GM12878 (cell line): ENCODE measurements around the gene STAT5A. TPM values are rescaled to one million over a fixed set of nuclear protein-coding genes. Genes with fewer than 3 reads are reported as not detected.
A peak's percentile ranks its signal among the peaks of the same experiment; 100 is the strongest.

Source experiments
- ATAC-seq: fragments of 200-7000 bp; cut with Tn5 transposase; 3 replicates; pipeline ENCODE4 v1.9.1; 2020; ENCODE audit warnings: mild to moderate bottlenecking, moderate library complexity
- BruUV-seq: library from RNA; stranded (reverse); fragments of 400-500 nt; replicated peaks from 2 replicates; lab custom pipeline; 2021; lab: Mats Ljungman, UMichigan
- CTCF ChIA-PET: fragments of 300-600 bp; sonication (Branson Sonifier 250); formaldehyde crosslinking; extraction: SDS; loops from one replicate; lab custom pipeline; 2021; ENCODE audit warnings: inconsistent platforms; lab: Yijun Ruan, JAX
- POLR2A ChIA-PET: fragments of 350-600 bp; formaldehyde crosslinking; extraction: SDS; loops from one replicate; lab custom pipeline; 2021; ENCODE audit warnings: inconsistent platforms; lab: Charles Lee
- RAD21 ChIA-PET: fragments of 300-600 bp; sonication (Branson Sonifier 250); formaldehyde crosslinking; loops from one replicate; lab custom pipeline; 2023; ENCODE audit warnings: antibody characterized with exemption; ENCODE audit not compliant: unreplicated experiment; lab: Charles Lee
- SMC1A ChIA-PET: fragments of 300-600 bp; sonication (Branson Sonifier 250); formaldehyde crosslinking; loops from one replicate; lab custom pipeline; 2023; ENCODE audit not compliant: unreplicated experiment, uncharacterized antibody; lab: Charles Lee
- DNase-seq: peaks from one replicate; pipeline ENCODE4 v3.0.0-alpha.2; 2011; ENCODE audit warnings: low read depth, low spot score
- FAIRE-seq: peaks from 3 replicates; lab custom pipeline; 2011; peaks lifted over from hg19 to GRCh38; lab: Jason Lieb, UNC
- H2AFZ ChIP-seq: 2 replicates; pipeline ENCODE4 v1.6.0; 2011; ENCODE audit warnings: low read depth, low read length, control low read depth; ENCODE audit not compliant: control insufficient read depth
- H3K27ac ChIP-seq: 2 replicates; pipeline ENCODE4 v1.5.1; 2011; ENCODE audit warnings: control low read depth; ENCODE audit not compliant: control insufficient read depth, insufficient read depth
- H3K27me3 ChIP-seq, 2 experiments: replicated peaks in 1 of 2; 2 replicates each; pipeline versions ENCODE4 v1.6.0 to v1.6.1; 2011; ENCODE audit warnings: low read length in 1 of 2; ENCODE audit not compliant: control insufficient read depth in 2 of 2, insufficient read depth in 2 of 2
- H3K36me3 ChIP-seq, 2 experiments: 2 replicates each; pipeline ENCODE4 v1.5.1; 2011; ENCODE audit warnings: low read length in 1 of 2; ENCODE audit not compliant: control insufficient read depth in 2 of 2, insufficient read depth in 2 of 2
- H3K4me1 ChIP-seq: 2 replicates; pipeline ENCODE4 v1.6.1; 2011; ENCODE audit warnings: mild to moderate bottlenecking, low read length, moderate library complexity, mixed read lengths; ENCODE audit not compliant: control insufficient read depth, insufficient read depth
- H3K4me2 ChIP-seq: 2 replicates; pipeline ENCODE4 v1.6.0; 2011; ENCODE audit warnings: control low read depth; ENCODE audit not compliant: control insufficient read depth, insufficient read depth
- H3K4me3 ChIP-seq: fragments of 200-600 bp; sonication (generic); 2 replicates; pipeline ENCODE4 v1.5.1; 2016
- H3K79me2 ChIP-seq: 2 replicates; pipeline ENCODE4 v1.6.0; 2011; ENCODE audit warnings: low read length; ENCODE audit not compliant: control insufficient read depth, insufficient read depth
- H3K9ac ChIP-seq: 2 replicates; pipeline ENCODE4 v1.8.0; 2011; ENCODE audit warnings: low read length, control low read depth, mixed read lengths; ENCODE audit not compliant: control insufficient read depth, insufficient read depth
- H3K9me3 ChIP-seq: replicated peaks from 3 replicates; pipeline ENCODE4 v1.5.1; 2011; ENCODE audit warnings: mild to moderate bottlenecking, low read length; ENCODE audit not compliant: control insufficient read depth, insufficient read depth
- H4K20me1 ChIP-seq: 2 replicates; pipeline ENCODE4 v1.6.0; 2011; ENCODE audit not compliant: control insufficient read depth, insufficient read depth
- CHD1 ChIP-seq: IDR thresholded peaks from 2 replicates; pipeline ENCODE4 v1.6.1; 2012; ENCODE audit warnings: low read depth, low read length, improper control_type of control experiment
- CHD2 ChIP-seq: IDR thresholded peaks from 2 replicates; pipeline ENCODE4 v1.6.1; 2011; ENCODE audit warnings: low read depth, low read length, improper control_type of control experiment, borderline replicate concordance
- DPF2 ChIP-seq: fragments of 450-650 bp; IDR thresholded peaks from 2 replicates; pipeline ENCODE4 v1.6.1; 2017; ENCODE audit warnings: mild to moderate bottlenecking
- E2F8 ChIP-seq: fragments of 450-650 bp; IDR thresholded peaks from 2 replicates; pipeline ENCODE4 v1.6.1; 2018; ENCODE audit warnings: mild to moderate bottlenecking, low read depth, moderate library complexity; ENCODE audit not compliant: partially characterized antibody
- HCFC1 ChIP-seq: fragments of 150-350 bp; IDR thresholded peaks from 2 replicates; pipeline ENCODE4 v1.6.1; 2014; ENCODE audit warnings: low read length
- MEF2A ChIP-seq: IDR thresholded peaks from 2 replicates; pipeline ENCODE4 v1.6.1; 2011; ENCODE audit warnings: low read depth, mild to moderate bottlenecking, low read length, moderate library complexity; ENCODE audit not compliant: insufficient read depth
- MYB ChIP-seq: fragments of 150-350 bp; IDR thresholded peaks from 2 replicates; pipeline ENCODE4 v1.6.1; 2014; ENCODE audit warnings: mild to moderate bottlenecking, low read depth, low read length, borderline replicate concordance
- NFYA ChIP-seq: IDR thresholded peaks from 2 replicates; pipeline ENCODE4 v1.6.1; 2011; ENCODE audit warnings: low read depth, mild to moderate bottlenecking, low read length, improper control_type of control experiment, borderline replicate concordance
- RAD21 ChIP-seq: IDR thresholded peaks from 2 replicates; pipeline ENCODE4 v1.6.1; 2011; ENCODE audit warnings: mild to moderate bottlenecking, low read depth, low read length, moderate library complexity; ENCODE audit not compliant: insufficient read depth
- RUNX3 ChIP-seq: IDR thresholded peaks from 2 replicates; pipeline ENCODE4 v1.6.1; 2012; ENCODE audit warnings: low read length, inconsistent platforms
- TAF1 ChIP-seq: IDR thresholded peaks from 2 replicates; pipeline ENCODE4 v1.6.1; 2011; ENCODE audit warnings: mild to moderate bottlenecking, low read depth, low read length, borderline replicate concordance
- TCF12 ChIP-seq: IDR thresholded peaks from 2 replicates; pipeline ENCODE4 v1.6.1; 2011; ENCODE audit warnings: low read depth, mild to moderate bottlenecking, low read length
- TCF7 ChIP-seq: IDR thresholded peaks from 2 replicates; pipeline ENCODE4 v1.6.1; 2014; ENCODE audit warnings: antibody characterized with exemption, borderline replicate concordance
- ZNF274 ChIP-seq: IDR thresholded peaks from one replicate; pipeline ENCODE4 v1.8.0; 2011; ENCODE audit not compliant: insufficient read length, insufficient read depth
- WGBS: methylation state at CpG from one replicate; pipeline ENCODE4 v1.1.6; 2016; ENCODE audit warnings: low lambda C conversion rate; ENCODE audit not compliant: insufficient replicate concordance, insufficient coverage; ENCODE audit errors: missing lambda C conversion rate; 5-methylcytosine and 5-hydroxymethylcytosine counted together
- in situ Hi-C: fragments of 300-500 bp; cut with MboI; formaldehyde crosslinking; loops from 9 replicates; pipeline ENCODE4 v1.14.3; 2018; ENCODE audit warnings: mixed read lengths
- intact Hi-C: fragments of 100-400 bp; cut with micrococcal nuclease; formaldehyde crosslinking; loops from one replicate; pipeline ENCODE4 v1.14.2; 2022; ENCODE audit not compliant: unreplicated experiment
- polyA plus RNA-seq, 11 experiments: library from polyadenylated mRNA; depleted of rRNA in 4 of 11; unstranded in 6 of 11; stranded (reverse) in 5 of 11; fragments of >200 nt; fragmentation: Nextera tagmentation in 4 of 11; fragmentation: Illumina TruSeq in 1 of 11; extraction: Ambion mirVana in 4 of 11; extraction: Trizol in 1 of 11; gene quantifications; 1 replicate in 1 of 11; 2 replicates in 10 of 11; pipeline versions ENCODE4 v1.2.1 to v1.2.3, GENCODE V29; 2011 to 2016; ENCODE audit warnings: inconsistent platforms in 2 of 11, missing spikeins in 2 of 11, low read depth in 1 of 11
- total RNA-seq, 4 experiments: library from RNA; depleted of rRNA in 3 of 4; stranded (reverse); fragments of >200 nt in 3 of 4; fragmentation: Illumina TruSeq in 1 of 4; extraction: Trizol in 1 of 4; gene quantifications; 2 replicates each; pipeline versions ENCODE4 v1.2.1 to v1.2.3, GENCODE V29; 2013 to 2021
- TF ChIP-seq, protein P1 (sequence below): fragments of 450-650 bp; conservative IDR thresholded peaks from 2 replicates; pipeline ENCODE4 v1.6.1; 2017; ENCODE audit warnings: mild to moderate bottlenecking, moderate library complexity

STAT5A gene
- total and polyA plus RNA-seq, 10 of the 15 experiments (the other 5 are each of a cell fraction or from before 2014, with no cell fraction given), result 14.8 to 86.4 (median 41.5) TPM

- Histone ChIP-seq H3K4me2 (peak overlapping the region; percentile 94), H2AFZ (no peak overlapping the region), H4K20me1 (no peaks in the 10 kb centered on the region), H3K36me3 (no peaks in the 10 kb centered on the region), H3K27ac (no peak overlapping the region), H3K4me1 (peaks cover 28% of the 10 kb centered on the region), H3K9me3 (no peaks in the 10 kb centered on the region), H3K27me3 (no peaks in the 10 kb centered on the region), H3K9ac (no peak overlapping the region), H3K4me3 (peak overlapping the region; percentile 81; the same call in 1 of the 2 replicates), H3K79me2 (peaks cover 56% of the 10 kb centered on the region)
- SMC1A ChIA-PET, result interaction anchor here (0.8 to 1.1 kb wide), 3 partner anchors 10 to 216 kb away, joined by 4 to 6 read pairs (median 4); no protein-coding TSS in a partner anchor
- POLR2A ChIA-PET, result interaction anchor here (0.5 to 1.1 kb wide), 9 partner anchors 11 to 490 kb away, joined by 3 to 8 read pairs (median 5); no protein-coding TSS in a partner anchor
- no TSS peak for BruUV-seq
- 13% methylated on average over 7 of the region's 7 CpGs for WGBS
- intact Hi-C loops, result no loop called here
- CTCF ChIA-PET, result interaction anchor here (0.6 to 1.2 kb wide), 3 partner anchors 51 to 125 kb away, joined by 3 to 5 read pairs (median 3); no protein-coding TSS in a partner anchor
- RAD21 ChIA-PET, result interaction anchor here (0.6 to 1.3 kb wide), 2 partner anchors 42 to 52 kb away, joined by 3 to 6 read pairs; no protein-coding TSS in a partner anchor
- TF ChIP-seq CHD1, result no peak
- TF ChIP-seq RAD21, result no peak
- TF ChIP-seq RUNX3, result no peak
- TF ChIP-seq MYB, result no peak
- TF ChIP-seq DPF2, result no peak
- no peak for TF ChIP-seq TAF1
- TF ChIP-seq TCF7, result no peak
- TF ChIP-seq CHD2, result no peak
- no peak for TF ChIP-seq NFYA
- no peak for TF ChIP-seq E2F8
- TF ChIP-seq HCFC1, result no peak
- TF ChIP-seq ZNF274, result no peak
- TF ChIP-seq TCF12, result no peak
- TF ChIP-seq, protein P1, sequence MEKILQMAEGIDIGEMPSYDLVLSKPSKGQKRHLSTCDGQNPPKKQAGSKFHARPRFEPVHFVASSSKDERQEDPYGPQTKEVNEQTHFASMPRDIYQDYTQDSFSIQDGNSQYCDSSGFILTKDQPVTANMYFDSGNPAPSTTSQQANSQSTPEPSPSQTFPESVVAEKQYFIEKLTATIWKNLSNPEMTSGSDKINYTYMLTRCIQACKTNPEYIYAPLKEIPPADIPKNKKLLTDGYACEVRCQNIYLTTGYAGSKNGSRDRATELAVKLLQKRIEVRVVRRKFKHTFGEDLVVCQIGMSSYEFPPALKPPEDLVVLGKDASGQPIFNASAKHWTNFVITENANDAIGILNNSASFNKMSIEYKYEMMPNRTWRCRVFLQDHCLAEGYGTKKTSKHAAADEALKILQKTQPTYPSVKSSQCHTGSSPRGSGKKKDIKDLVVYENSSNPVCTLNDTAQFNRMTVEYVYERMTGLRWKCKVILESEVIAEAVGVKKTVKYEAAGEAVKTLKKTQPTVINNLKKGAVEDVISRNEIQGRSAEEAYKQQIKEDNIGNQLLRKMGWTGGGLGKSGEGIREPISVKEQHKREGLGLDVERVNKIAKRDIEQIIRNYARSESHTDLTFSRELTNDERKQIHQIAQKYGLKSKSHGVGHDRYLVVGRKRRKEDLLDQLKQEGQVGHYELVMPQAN, result no peak
- no peak for TF ChIP-seq MEF2A
- no peak for FAIRE-seq
- ATAC-seq, result no peak
- in situ Hi-C loops, result no loop called here
- no peak for DNase-seq
These were observed 14.6 kb upstream of the STAT5A start for GRCh38 chr17:42273474-42274252.
